K562 (cell line): Measurements from ENCODE around the gene PARP9.

Source experiments
- NFIC ChIP-seq: fragments of 450-650 bp; IDR thresholded peaks from 2 replicates; pipeline ENCODE4 v1.6.1; 2017; ENCODE audit warnings: mild to moderate bottlenecking, inconsistent platforms
- SP1 ChIP-seq: sonication (generic); formaldehyde crosslinking; IDR thresholded peaks from 2 replicates; pipeline ENCODE4 v1.8.1; 2022; ENCODE audit warnings: mild to moderate bottlenecking, missing genetic modification reagents

GRCh38 chr3:122590610-122591009 lies 26.5 kb upstream of the PARP9 start:
- TF ChIP-seq NFIC (no peak), SP1 (no peak)
